Measurements from ENCODE around the gene ERN1. TPM values are rescaled to one million over a fixed set of nuclear protein-coding genes. Genes with fewer than 3 reads are reported as not detected.
A peak's percentile ranks its signal among the peaks of the same experiment; 100 is the strongest.

The ERN1 gene
- total and polyA plus RNA-seq, 2 of the 13 experiments (the other 11 are each of a cell fraction or from before 2014, with no cell fraction given) = 6.0 to 12.7 TPM

DNA sequence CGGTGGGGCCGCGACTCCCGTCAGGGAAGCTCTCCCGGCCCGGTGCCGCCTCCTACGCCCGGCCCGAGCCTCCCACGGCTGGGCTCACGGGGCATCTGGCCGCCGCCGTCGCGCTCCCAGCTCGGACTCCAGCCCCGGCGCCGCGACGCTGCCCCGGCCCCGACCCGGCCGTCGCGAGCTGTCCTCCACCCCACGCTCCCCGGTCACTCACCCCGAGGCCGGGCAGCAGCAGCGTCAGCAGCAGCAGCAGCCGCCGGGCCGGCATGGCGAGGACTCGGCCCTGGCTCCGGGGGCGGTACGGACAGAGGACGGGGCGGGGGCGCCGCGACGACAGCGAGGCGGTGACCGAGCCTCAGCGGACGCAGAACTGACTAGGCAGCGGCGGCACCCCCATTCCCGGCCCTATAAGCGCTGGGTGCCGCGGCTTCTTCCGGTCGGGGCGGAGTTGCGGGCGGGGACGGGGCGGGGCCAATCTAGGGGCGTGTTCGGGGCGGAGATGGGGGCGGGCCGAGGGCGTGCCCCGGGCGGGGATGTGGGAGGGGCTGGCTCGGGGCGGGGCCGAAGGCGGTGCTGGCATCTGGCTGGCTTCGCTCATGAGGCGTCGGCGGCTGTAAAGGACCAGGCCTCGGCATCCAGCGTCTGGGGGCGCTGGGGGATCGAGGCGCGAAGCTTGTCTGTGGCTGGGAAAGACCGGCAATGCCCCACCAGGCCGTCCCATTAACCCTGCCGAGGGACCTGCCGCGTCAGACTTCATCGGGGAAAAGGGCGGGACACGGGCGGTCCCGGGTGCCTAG lies at the start of gene ERN1 (continued):
- TF ChIP-seq, protein P1, sequence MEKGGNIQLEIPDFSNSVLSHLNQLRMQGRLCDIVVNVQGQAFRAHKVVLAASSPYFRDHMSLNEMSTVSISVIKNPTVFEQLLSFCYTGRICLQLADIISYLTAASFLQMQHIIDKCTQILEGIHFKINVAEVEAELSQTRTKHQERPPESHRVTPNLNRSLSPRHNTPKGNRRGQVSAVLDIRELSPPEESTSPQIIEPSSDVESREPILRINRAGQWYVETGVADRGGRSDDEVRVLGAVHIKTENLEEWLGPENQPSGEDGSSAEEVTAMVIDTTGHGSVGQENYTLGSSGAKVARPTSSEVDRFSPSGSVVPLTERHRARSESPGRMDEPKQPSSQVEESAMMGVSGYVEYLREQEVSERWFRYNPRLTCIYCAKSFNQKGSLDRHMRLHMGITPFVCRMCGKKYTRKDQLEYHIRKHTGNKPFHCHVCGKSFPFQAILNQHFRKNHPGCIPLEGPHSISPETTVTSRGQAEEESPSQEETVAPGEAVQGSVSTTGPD (CRISPR knock-in tag; IDR thresholded peaks at IDR 0.05) = no peak
- TF ChIP-seq ZNF101 (CRISPR knock-in tag; IDR thresholded peaks at IDR 0.05; ENCODE audit: borderline replicate concordance, low read depth) (no peak), ZFX (CRISPR knock-in tag; IDR thresholded peaks at IDR 0.05; ENCODE audit: low read depth) (peak; percentile 96), PCBP1 (IDR thresholded peaks at IDR 0.05; ENCODE audit: borderline replicate concordance, low read depth, low read length) (0 out of 2 replicates have a peak, but pooled peaks have one; percentile 24), ZNF530 (CRISPR knock-in tag; IDR thresholded peaks at IDR 0.05; ENCODE audit: low read depth) (no peak), NFKBIZ (CRISPR knock-in tag; IDR thresholded peaks at IDR 0.05) (peak; percentile 68; the same call in 1 of the 2 replicates), CC2D1A (CRISPR knock-in tag; IDR thresholded peaks at IDR 0.05) (0 out of 2 replicates have a peak, but pooled peaks have one; percentile 53), MEIS2 (CRISPR knock-in tag; IDR thresholded peaks at IDR 0.05) (peak; percentile 54), NCOA2 (CRISPR knock-in tag; IDR thresholded peaks at IDR 0.05) (peak; percentile 51), MIER3 (CRISPR knock-in tag; IDR thresholded peaks at IDR 0.05; ENCODE audit: borderline replicate concordance) (peak; percentile 51; the same call in 1 of the 2 replicates), RFX3 (CRISPR knock-in tag; IDR thresholded peaks at IDR 0.05) (no peak), XRCC5 (optimal IDR thresholded peaks at IDR 0.05; ENCODE audit: low read length) (peak; percentile 72), POLR2AphosphoS5 (IDR thresholded peaks at IDR 0.05; ENCODE audit: low read depth, low read length) (peak; percentile 95), KLF6 (CRISPR knock-in tag; IDR thresholded peaks at IDR 0.05) (peak; percentile 76; the same call in 1 of the 2 replicates), PPARG (CRISPR knock-in tag; conservative IDR thresholded peaks at IDR 0.05) (no peak), ISL2 (CRISPR knock-in tag; IDR thresholded peaks at IDR 0.05) (peak; percentile 62; the same call in 1 of the 2 replicates), ZNF790 (CRISPR knock-in tag; IDR thresholded peaks at IDR 0.05; ENCODE audit: borderline replicate concordance) (peak; percentile 97), GZF1 (CRISPR knock-in tag; IDR thresholded peaks at IDR 0.05) (0 out of 2 replicates have a peak, but pooled peaks have one; percentile 55), PITX1 (CRISPR knock-in tag; IDR thresholded peaks at IDR 0.05) (0 out of 2 replicates have a peak, but pooled peaks have one; percentile 55), HMG20A (CRISPR knock-in tag; IDR thresholded peaks at IDR 0.05; ENCODE audit: borderline replicate concordance) (peak; percentile 12; the same call in 1 of the 2 replicates), RARA (CRISPR knock-in tag; IDR thresholded peaks at IDR 0.05) (peak; percentile 62), SATB2 (CRISPR knock-in tag; IDR thresholded peaks at IDR 0.05) (no peak)
- TF ChIP-seq, protein P2, sequence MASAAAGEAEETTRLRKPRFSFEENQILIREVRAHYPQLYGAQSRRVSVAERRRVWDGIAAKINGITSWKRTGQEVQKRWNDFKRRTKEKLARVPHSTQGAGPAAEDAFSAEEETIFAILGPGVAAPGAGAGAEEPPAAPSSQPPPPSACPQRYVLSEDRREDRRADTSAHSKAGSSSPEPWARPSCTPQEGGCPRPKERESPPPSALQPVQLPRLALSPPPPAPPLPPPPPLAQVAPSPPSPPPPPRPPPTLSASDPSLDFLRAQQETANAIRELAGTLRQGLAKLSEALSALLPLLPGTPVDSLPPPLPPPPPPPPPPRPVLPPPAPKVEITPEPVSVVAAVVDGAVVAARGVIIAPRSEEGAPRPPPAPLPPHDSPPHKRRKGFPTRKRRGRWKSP (CRISPR knock-in tag; IDR thresholded peaks at IDR 0.05) = peak; percentile 71; the same call in 1 of the 2 replicates
- TF ChIP-seq, protein P3, sequence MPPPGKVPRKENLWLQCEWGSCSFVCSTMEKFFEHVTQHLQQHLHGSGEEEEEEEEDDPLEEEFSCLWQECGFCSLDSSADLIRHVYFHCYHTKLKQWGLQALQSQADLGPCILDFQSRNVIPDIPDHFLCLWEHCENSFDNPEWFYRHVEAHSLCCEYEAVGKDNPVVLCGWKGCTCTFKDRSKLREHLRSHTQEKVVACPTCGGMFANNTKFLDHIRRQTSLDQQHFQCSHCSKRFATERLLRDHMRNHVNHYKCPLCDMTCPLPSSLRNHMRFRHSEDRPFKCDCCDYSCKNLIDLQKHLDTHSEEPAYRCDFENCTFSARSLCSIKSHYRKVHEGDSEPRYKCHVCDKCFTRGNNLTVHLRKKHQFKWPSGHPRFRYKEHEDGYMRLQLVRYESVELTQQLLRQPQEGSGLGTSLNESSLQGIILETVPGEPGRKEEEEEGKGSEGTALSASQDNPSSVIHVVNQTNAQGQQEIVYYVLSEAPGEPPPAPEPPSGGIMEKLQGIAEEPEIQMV (CRISPR knock-in tag; IDR thresholded peaks at IDR 0.05; ENCODE audit: low read depth) = peak; percentile 99
- TF ChIP-seq, protein P4, sequence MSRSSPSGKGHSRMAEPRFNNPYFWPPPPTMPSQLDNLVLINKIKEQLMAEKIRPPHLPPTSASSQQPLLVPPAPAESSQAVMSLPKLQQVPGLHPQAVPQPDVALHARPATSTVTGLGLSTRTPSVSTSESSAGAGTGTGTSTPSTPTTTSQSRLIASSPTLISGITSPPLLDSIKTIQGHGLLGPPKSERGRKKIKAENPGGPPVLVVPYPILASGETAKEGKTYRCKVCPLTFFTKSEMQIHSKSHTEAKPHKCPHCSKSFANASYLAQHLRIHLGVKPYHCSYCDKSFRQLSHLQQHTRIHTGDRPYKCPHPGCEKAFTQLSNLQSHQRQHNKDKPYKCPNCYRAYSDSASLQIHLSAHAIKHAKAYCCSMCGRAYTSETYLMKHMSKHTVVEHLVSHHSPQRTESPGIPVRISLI (CRISPR knock-in tag; IDR thresholded peaks at IDR 0.05; ENCODE audit: borderline replicate concordance) = no peak
- TF ChIP-seq, protein P5, sequence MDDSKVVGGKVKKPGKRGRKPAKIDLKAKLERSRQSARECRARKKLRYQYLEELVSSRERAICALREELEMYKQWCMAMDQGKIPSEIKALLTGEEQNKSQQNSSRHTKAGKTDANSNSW (CRISPR knock-in tag; IDR thresholded peaks at IDR 0.05; ENCODE audit: borderline replicate concordance) = peak; percentile 42; the same call in 1 of the 2 replicates

Measured in HepG2 (cell line).